HG03354 (cell line): Measurements from ENCODE around the gene TSPYL2.

Experiments used
- ATAC-seq: cut with Tn5 transposase; IDR thresholded peaks from one replicate; pipeline ENCODE4 v1.9.1; 2021; ENCODE audit warnings: mild to moderate bottlenecking; ENCODE audit not compliant: unreplicated experiment, poor library complexity, severe bottlenecking

The TSPYL2 gene

DNA sequence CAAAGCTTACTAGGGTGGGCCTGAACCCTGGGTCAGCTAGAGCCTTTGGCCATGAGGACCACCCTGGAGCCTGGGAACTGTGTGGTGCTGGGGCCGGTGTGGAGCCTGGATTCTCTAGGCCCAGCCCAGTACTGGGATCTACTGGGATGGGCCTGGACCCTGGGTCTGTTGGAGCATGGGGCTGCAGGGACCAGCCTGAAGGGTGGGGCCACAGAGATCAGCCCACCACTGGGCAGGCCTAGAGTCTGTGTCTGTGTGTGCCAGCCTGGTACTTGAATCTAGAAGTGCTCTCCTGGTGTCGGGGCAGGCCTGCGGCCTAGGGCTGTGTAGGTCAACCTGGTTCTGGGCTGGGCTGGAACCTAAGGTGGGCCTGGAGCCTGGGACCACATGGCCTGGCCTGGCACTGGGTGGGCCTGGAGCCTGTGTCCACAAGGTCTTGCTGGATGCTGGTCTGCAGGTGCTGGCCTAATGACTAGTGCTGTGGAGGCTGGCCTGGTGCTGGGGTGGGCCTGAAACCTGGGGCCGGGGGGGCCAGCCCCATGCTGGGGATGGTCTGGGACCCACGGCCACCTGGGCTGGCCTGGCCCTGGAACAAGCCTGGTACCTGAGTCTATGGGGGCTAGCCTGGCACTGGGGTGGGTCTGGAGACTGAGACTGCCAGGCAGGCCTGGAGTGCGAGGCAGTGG is 32.8 kb downstream of the TSPYL2 start:
- ATAC-seq: no peak

DNA sequence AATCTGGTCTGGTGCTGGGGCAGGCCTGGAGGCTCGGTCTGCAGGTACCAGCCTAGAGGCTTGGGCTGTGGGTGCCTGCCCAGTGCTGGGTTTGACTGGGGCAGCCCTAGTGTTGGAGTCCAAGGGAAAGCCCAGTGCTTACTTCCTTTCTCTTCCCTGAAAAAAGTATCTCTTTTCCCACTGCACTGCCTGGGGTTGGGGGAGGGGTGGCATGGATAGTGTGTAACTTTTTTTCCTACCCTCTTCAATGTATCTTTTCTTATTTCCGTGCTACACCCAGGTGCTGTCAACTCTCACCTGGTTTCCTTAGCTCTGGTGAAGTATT is 33.3 kb downstream of the TSPYL2 start:
- ATAC-seq: no peak

DNA sequence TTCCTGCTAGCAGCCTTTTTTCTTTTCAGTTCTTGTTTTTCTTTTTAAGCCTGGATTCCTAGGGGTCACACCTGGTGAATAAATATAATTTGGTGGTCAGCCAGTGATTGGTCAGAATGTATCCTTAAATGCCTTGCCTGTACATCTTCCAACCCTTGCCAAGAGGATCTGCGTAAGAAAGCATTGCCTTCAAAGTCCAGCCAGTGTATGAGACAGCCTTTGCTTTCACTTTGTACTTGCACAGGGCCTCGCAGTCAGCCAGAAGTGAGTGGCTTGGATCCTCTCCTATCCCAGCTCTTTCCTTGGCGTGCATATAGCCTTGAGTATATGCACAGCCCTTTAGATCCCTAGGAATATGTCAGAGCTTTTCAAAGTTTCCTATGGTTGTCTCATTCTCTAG is 33.9 kb downstream of the TSPYL2 start:
- no peak for ATAC-seq

DNA sequence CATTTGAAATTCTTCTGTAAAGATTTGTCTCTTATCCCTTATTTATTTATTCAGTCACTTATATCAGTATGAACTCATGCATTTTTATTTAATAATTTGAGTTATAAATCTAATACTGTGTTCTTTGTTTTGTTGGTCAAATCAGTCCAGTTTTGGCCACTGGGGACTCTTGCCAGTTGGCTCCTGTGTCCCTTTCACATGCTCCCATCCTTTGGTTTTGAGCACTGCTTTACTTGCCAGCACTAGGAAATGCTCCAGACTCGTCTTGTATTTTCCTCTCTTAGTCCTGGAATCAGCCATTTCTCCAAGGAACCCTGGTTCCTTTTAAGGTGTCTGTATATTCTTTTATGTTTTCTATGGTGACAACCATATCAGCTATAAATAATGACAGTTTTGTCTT is 39.8 kb downstream of the TSPYL2 start:
- no peak for ATAC-seq

DNA sequence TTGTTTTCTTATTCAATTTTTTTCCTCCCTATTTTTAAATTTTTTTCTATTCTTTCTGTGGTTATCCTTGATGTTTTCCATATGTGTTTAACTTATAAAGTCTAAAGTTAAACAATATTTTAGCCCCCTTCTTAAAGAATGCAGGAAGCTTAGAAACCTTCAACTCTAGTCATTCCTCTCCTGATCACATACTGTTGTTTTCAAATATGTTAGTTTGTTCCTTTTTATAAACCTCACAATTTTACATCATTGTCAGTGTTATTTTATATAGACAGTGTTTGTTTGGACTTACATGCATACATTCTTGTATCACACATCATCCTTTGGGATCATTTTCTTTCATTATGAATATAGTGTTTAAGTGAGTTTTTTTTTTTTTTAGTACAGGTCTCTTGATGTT is 43.3 kb downstream of the TSPYL2 start:
- no peak for ATAC-seq

DNA sequence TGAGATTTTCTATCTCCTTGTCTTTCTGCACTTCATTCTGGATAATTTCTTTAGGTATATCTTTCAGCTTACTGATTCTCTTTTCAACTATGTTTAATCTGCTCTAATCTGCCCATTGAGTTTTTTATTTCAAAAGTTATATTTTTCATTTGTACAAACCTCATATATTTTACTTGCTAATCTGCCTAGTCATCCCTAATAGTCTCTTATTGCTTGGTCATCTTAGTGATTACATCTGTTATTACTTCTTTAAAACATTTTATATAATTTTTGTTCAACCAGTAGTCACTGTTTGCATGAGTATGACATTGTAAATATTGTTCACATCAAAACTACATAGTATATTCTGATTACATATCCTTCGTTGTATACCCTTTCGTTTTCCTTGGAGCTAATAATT is 44.2 kb downstream of the TSPYL2 start:
- ATAC-seq: no peak

DNA sequence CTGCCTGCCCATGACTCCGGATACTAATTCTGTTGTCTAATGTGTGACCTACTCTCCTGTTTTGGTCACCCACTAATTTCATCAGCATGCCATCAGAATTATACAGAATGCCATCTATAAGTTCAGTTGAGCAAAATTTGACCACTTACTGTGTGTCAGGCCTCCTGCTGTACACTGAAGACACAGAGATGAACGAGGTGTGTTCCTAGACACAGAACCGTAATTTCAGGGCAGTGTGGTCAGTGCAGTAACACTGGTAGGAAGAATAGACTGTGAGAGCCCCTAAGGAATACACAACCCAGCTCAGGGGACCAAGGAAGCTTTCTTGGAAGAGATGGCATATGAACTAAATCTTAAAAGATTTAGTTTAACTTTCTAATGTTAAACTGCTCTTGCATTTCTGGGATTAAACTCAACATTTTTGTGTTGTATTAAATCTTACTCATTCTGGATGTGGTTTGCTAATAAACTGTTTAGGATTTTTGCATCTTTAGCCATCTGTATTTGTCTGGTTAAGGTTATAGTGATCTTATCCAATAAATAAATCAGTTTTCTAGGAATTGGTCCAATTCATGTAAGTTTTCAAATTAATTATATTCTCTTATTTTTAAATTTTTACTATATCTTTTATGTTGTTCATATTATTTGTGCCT is 46.1 kb downstream of the TSPYL2 start:
- ATAC-seq: no peak

DNA sequence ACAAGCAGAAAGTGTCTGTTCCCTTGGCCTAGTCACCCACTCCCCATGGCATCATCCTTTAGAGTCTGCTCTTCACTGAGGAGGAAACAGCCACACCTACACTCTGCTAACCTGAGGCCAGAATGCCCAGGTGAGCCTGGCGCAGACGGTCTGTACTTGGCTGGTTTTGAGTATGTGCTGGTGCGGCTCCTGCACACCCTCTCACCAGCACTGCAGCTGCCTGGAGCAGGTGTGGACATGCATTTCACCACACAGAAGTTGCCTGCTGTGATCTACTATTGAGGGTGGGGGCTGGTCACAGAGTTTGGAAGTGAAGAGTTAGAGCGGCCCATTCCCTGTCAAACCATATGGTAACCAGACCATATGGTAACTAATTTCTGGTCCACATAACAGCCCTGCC is 51.2 kb downstream of the TSPYL2 start:
- ATAC-seq: no peak

DNA sequence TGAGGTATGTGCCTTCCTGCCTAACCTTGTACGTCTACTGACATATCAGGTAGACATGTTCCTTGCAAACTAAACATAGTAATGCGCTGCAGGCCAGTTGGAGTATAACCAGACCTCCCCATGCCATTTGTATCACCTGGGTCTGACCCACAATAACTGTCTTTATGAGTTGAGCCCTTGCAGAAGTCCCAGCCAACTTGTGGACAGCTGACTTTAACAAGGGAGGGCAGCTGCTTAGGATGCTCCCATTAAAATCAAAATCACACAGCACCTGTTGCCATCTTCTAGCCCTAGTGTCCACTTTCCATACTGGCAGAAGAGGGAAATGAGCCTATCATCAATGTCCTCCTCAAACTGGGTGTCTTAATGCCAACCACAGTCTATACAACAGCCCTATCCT is 53.4 kb downstream of the TSPYL2 start:
- no peak for ATAC-seq
